HEK293 (cell line): Measurements from ENCODE around the gene VAV3.

Experiments used
- CTCF ChIA-PET: fragments of 350-600 bp; formaldehyde crosslinking; extraction: SDS; loops from one replicate; lab custom pipeline; 2021; ENCODE audit warnings: antibody characterized with exemption; lab: Yijun Ruan, JAX
- POLR2A ChIA-PET: fragments of 300-600 bp; formaldehyde crosslinking; extraction: SDS; loops from one replicate; lab custom pipeline; 2020; ENCODE audit warnings: antibody characterized with exemption, inconsistent platforms; lab: Yijun Ruan, JAX
- H3K27ac ChIP-seq: fragments of 200-500 bp; sonication (Bioruptor generic); 2 replicates; pipeline ENCODE4 v1.5.1; 2014; ENCODE audit warnings: low read depth, low read length, control low read depth, inconsistent platforms; ENCODE audit errors: extremely low read depth
- H3K36me3 ChIP-seq, 2 experiments: fragments of 200-500 bp in 1 of 2; sonication (Bioruptor generic) in 1 of 2; 1 replicate in 1 of 2; 2 replicates in 1 of 2; pipeline ENCODE4 v1.5.1; 2014 to 2017; ENCODE audit warnings: inconsistent platforms in 2 of 2, low read length in 2 of 2; ENCODE audit not compliant: control insufficient read depth in 2 of 2, insufficient read depth in 1 of 2
- H3K4me1 ChIP-seq: fragments of 200-500 bp; sonication (Bioruptor generic); 2 replicates; pipeline ENCODE4 v1.5.1; 2014; ENCODE audit warnings: mild to moderate bottlenecking, low read length, inconsistent platforms; ENCODE audit not compliant: control insufficient read depth, insufficient read depth
- H3K4me3 ChIP-seq: 2 replicates; pipeline ENCODE4 v1.5.1; 2011; ENCODE audit warnings: low read depth, mild to moderate bottlenecking, control low read depth, low read length, moderate library complexity
- H3K9me3 ChIP-seq: fragments of 200-500 bp; sonication (Bioruptor generic); 2 replicates; pipeline ENCODE4 v1.5.1; 2014; ENCODE audit warnings: low read depth, low read length, inconsistent platforms; ENCODE audit not compliant: control insufficient read depth, insufficient read depth
- GFI1B ChIP-seq: fragments of 450-650 bp; formaldehyde crosslinking; IDR thresholded peaks from 2 replicates; pipeline ENCODE4 v1.5.1; 2016; ENCODE audit warnings: missing biosample characterization, missing genetic modification characterization
- HOXD13 ChIP-seq: sonication (generic); formaldehyde crosslinking; IDR thresholded peaks from 2 replicates; pipeline ENCODE4 v1.8.0; 2022; ENCODE audit warnings: missing genetic modification reagents, borderline replicate concordance
- INSM2 ChIP-seq: fragments of 450-650 bp; formaldehyde crosslinking; IDR thresholded peaks from 2 replicates; pipeline ENCODE4 v1.5.1; 2016; ENCODE audit warnings: missing biosample characterization, missing genetic modification characterization
- MEIS1 ChIP-seq: sonication (generic); formaldehyde crosslinking; IDR thresholded peaks from 2 replicates; pipeline ENCODE4 v1.8.1; 2022; ENCODE audit warnings: missing genetic modification reagents, mild to moderate bottlenecking, borderline replicate concordance
- REPIN1 ChIP-seq: fragments of 450-650 bp; formaldehyde crosslinking; IDR thresholded peaks from 2 replicates; pipeline ENCODE4 v1.5.1; 2017; ENCODE audit warnings: missing biosample characterization, missing genetic modification characterization, low read depth
- SETDB1 ChIP-seq: IDR thresholded peaks from one replicate; pipeline ENCODE4 v1.6.1; 2017; ENCODE audit warnings: mild to moderate bottlenecking, low read length, moderate library complexity, mixed read lengths; ENCODE audit not compliant: insufficient read length
- TCF7L2 ChIP-seq: IDR thresholded peaks from 2 replicates; pipeline ENCODE4 v1.6.1; 2011; ENCODE audit warnings: low read depth, mild to moderate bottlenecking, inconsistent platforms, low read length, moderate library complexity, borderline replicate concordance
- ZBTB1 ChIP-seq: fragments of 450-650 bp; formaldehyde crosslinking; IDR thresholded peaks from 2 replicates; pipeline ENCODE4 v1.5.1; 2016; ENCODE audit warnings: missing biosample characterization, missing genetic modification characterization
- ZNF121 ChIP-seq: fragments of 450-650 bp; formaldehyde crosslinking; IDR thresholded peaks from 2 replicates; pipeline ENCODE4 v1.5.1; 2016; ENCODE audit warnings: missing biosample characterization, missing genetic modification characterization
- ZNF133 ChIP-seq: fragments of 450-650 bp; formaldehyde crosslinking; IDR thresholded peaks from 2 replicates; pipeline ENCODE4 v1.5.1; 2016; ENCODE audit warnings: missing biosample characterization, missing genetic modification characterization
- ZNF146 ChIP-seq: fragments of 450-650 bp; formaldehyde crosslinking; IDR thresholded peaks from 2 replicates; pipeline ENCODE4 v1.5.1; 2016; ENCODE audit warnings: missing biosample characterization, missing genetic modification characterization
- ZNF211 ChIP-seq: fragments of 450-650 bp; formaldehyde crosslinking; IDR thresholded peaks from 2 replicates; pipeline ENCODE4 v1.5.1; 2016; ENCODE audit warnings: low read depth, missing biosample characterization, missing genetic modification characterization
- ZNF24 ChIP-seq: fragments of 450-650 bp; formaldehyde crosslinking; IDR thresholded peaks from 2 replicates; pipeline ENCODE4 v1.5.1; 2016; ENCODE audit warnings: missing biosample characterization, missing genetic modification characterization
- ZNF311 ChIP-seq: fragments of 450-650 bp; formaldehyde crosslinking; IDR thresholded peaks from 2 replicates; pipeline ENCODE4 v1.5.1; 2017; ENCODE audit warnings: missing biosample characterization, missing genetic modification characterization, borderline replicate concordance
- ZNF335 ChIP-seq: fragments of 450-650 bp; formaldehyde crosslinking; conservative IDR thresholded peaks from 2 replicates; pipeline ENCODE4 v1.5.1; 2016; ENCODE audit warnings: missing biosample characterization, missing genetic modification characterization
- ZNF354C ChIP-seq: fragments of 450-650 bp; formaldehyde crosslinking; IDR thresholded peaks from 2 replicates; pipeline ENCODE4 v1.5.1; 2016; ENCODE audit warnings: missing biosample characterization, missing genetic modification characterization, low read depth, borderline replicate concordance
- ZNF366 ChIP-seq: fragments of 450-650 bp; formaldehyde crosslinking; conservative IDR thresholded peaks from 2 replicates; pipeline ENCODE4 v1.5.1; 2016; ENCODE audit warnings: missing biosample characterization, missing genetic modification characterization
- ZNF473 ChIP-seq: fragments of 450-650 bp; formaldehyde crosslinking; IDR thresholded peaks from 2 replicates; pipeline ENCODE4 v1.5.1; 2017; ENCODE audit warnings: missing biosample characterization, missing genetic modification characterization
- ZNF48 ChIP-seq: fragments of 450-650 bp; formaldehyde crosslinking; IDR thresholded peaks from 2 replicates; pipeline ENCODE4 v1.5.1; 2016; ENCODE audit warnings: missing biosample characterization, missing genetic modification characterization
- ZNF521 ChIP-seq: fragments of 450-650 bp; formaldehyde crosslinking; IDR thresholded peaks from 2 replicates; pipeline ENCODE4 v1.5.1; 2017; ENCODE audit warnings: missing biosample characterization, mild to moderate bottlenecking, missing genetic modification characterization
- ZNF530 ChIP-seq: fragments of 450-650 bp; formaldehyde crosslinking; IDR thresholded peaks from 2 replicates; pipeline ENCODE4 v1.5.1; 2016; ENCODE audit warnings: low read depth, missing biosample characterization, missing genetic modification characterization
- ZNF571 ChIP-seq: fragments of 450-650 bp; formaldehyde crosslinking; IDR thresholded peaks from 2 replicates; pipeline ENCODE4 v1.5.0; 2017; ENCODE audit warnings: missing biosample characterization, missing genetic modification characterization
- ZNF585B ChIP-seq: fragments of 450-650 bp; formaldehyde crosslinking; IDR thresholded peaks from 2 replicates; pipeline ENCODE4 v1.5.1; 2016; ENCODE audit warnings: missing biosample characterization, missing genetic modification characterization
- ZNF623 ChIP-seq: fragments of 450-650 bp; formaldehyde crosslinking; IDR thresholded peaks from 2 replicates; pipeline ENCODE4 v1.5.1; 2016; ENCODE audit warnings: missing biosample characterization, missing genetic modification characterization
- ZNF664 ChIP-seq: fragments of 450-650 bp; formaldehyde crosslinking; IDR thresholded peaks from 2 replicates; pipeline ENCODE4 v1.5.1; 2016; ENCODE audit warnings: missing biosample characterization, missing genetic modification characterization
- ZNF701 ChIP-seq: fragments of 450-650 bp; formaldehyde crosslinking; IDR thresholded peaks from 2 replicates; pipeline ENCODE4 v1.5.1; 2016; ENCODE audit warnings: missing biosample characterization, missing genetic modification characterization
- ZNF785 ChIP-seq: fragments of 450-650 bp; formaldehyde crosslinking; IDR thresholded peaks from 2 replicates; pipeline ENCODE4 v1.5.1; 2016; ENCODE audit warnings: missing biosample characterization, missing genetic modification characterization

Gene VAV3

GRCh38 chr1:107622535-107622934 lies 342.4 kb downstream of the VAV3 start:
- Histone ChIP-seq H3K27ac (no peak overlapping the region), H3K4me1 (0 out of 2 replicates have a peak, but pooled peaks cover 2% of the 10 kb centered on the region), H3K9me3 (no peaks in the 10 kb centered on the region), H3K4me3 (no peak overlapping the region), H3K36me3 (no peaks in the 10 kb centered on the region)
- ChIA-PET CTCF (interaction anchor here (0.6 kb wide), 1 partner anchor 12 kb away, joined by 3 read pairs; no protein-coding TSS in a partner anchor), POLR2A (no interaction called here)
- TF ChIP-seq REPIN1 (tag by site-specific recombination) (no peak), ZNF366 (tag by site-specific recombination) (0 out of 2 replicates have a peak, but pooled peaks have one; percentile 32), INSM2 (tag by site-specific recombination) (no peak), ZNF146 (no peak)

GRCh38 chr1:107620753-107621152 lies 344.2 kb downstream of the VAV3 start:
- H3K27ac ChIP-seq: no peak overlapping the region
- H3K9me3 ChIP-seq: no peaks in the 10 kb centered on the region
- TF ChIP-seq HOXD13 (no peak), ZNF785 (tag by site-specific recombination) (no peak), ZNF24 (no peak), ZNF530 (tag by site-specific recombination) (no peak), ZNF664 (tag by site-specific recombination) (no peak), ZNF585B (tag by site-specific recombination) (no peak), MEIS1 (CRISPR knock-in tag) (no peak), ZNF48 (tag by site-specific recombination) (no peak), SETDB1 (no peak), ZNF335 (tag by site-specific recombination) (no peak), ZNF571 (tag by site-specific recombination) (no peak), ZNF701 (tag by site-specific recombination) (no peak), TCF7L2 (no peak), ZNF354C (tag by site-specific recombination) (no peak), ZNF521 (tag by site-specific recombination) (no peak), ZNF623 (tag by site-specific recombination) (no peak), ZNF211 (tag by site-specific recombination) (no peak), ZBTB1 (tag by site-specific recombination) (no peak)
- ChIA-PET POLR2A (no interaction called here), CTCF (interaction anchor here (1.0 kb wide), 1 partner anchor 9 kb away, joined by 3 read pairs; no protein-coding TSS in a partner anchor)
- H3K4me1 ChIP-seq: 0 out of 2 replicates have a peak, but pooled peaks cover under 1% of the 10 kb centered on the region
- H3K36me3 ChIP-seq: no peaks in the 10 kb centered on the region
- H3K4me3 ChIP-seq: no peak overlapping the region

- H3K4me3 ChIP-seq: no peak overlapping the region
- H3K27ac ChIP-seq: no peak overlapping the region
- CTCF ChIA-PET: no interaction called here
- no peak for TF ChIP-seq GFI1B (tag by site-specific recombination)
- no peak for TF ChIP-seq ZNF473 (tag by site-specific recombination)
- TF ChIP-seq ZNF311 (tag by site-specific recombination): no peak
- TF ChIP-seq ZNF133: no peak
- no peak for TF ChIP-seq ZNF121 (tag by site-specific recombination)
- TF ChIP-seq ZNF701 (tag by site-specific recombination): no peak
- POLR2A ChIA-PET: no interaction called here
- no peaks in the 10 kb centered on the region for H3K9me3 ChIP-seq
- H3K36me3 ChIP-seq: no peaks in the 10 kb centered on the region
- H3K4me1 ChIP-seq: no peaks in the 10 kb centered on the region
Observed at GRCh38 chr1:107618539-107618938, 346.4 kb downstream of the VAV3 start.
